GM12892 (cell line): ENCODE data around the gene AKT3.

Experiments
- POLR2A ChIP-seq: IDR thresholded peaks from 2 replicates; pipeline ENCODE4 v1.6.1; 2011; ENCODE audit warnings: low read depth, low read length, control low read depth
- POLR2AphosphoS5 ChIP-seq: IDR thresholded peaks from 2 replicates; pipeline ENCODE4 v1.6.1; 2011; ENCODE audit warnings: low read depth, low read length, control low read depth

GRCh38 chr1:243801378-243801777, 48.7 kb downstream of the AKT3 start:
- TF ChIP-seq POLR2A (no peak), POLR2AphosphoS5 (no peak)
